Activated CD4-positive, alpha-beta T cell treated with anti-CD3 and anti-CD28 coated beads, Interleukin-2, amount 50 U/mL, for 48 hours (primary cell): ENCODE measurements around the gene ATP10A.

Source experiments
- DNase-seq, 2 experiments: peaks; one replicate each; pipeline ENCODE4 v3.0.0-alpha.2; 2020

The ATP10A gene, protein sequence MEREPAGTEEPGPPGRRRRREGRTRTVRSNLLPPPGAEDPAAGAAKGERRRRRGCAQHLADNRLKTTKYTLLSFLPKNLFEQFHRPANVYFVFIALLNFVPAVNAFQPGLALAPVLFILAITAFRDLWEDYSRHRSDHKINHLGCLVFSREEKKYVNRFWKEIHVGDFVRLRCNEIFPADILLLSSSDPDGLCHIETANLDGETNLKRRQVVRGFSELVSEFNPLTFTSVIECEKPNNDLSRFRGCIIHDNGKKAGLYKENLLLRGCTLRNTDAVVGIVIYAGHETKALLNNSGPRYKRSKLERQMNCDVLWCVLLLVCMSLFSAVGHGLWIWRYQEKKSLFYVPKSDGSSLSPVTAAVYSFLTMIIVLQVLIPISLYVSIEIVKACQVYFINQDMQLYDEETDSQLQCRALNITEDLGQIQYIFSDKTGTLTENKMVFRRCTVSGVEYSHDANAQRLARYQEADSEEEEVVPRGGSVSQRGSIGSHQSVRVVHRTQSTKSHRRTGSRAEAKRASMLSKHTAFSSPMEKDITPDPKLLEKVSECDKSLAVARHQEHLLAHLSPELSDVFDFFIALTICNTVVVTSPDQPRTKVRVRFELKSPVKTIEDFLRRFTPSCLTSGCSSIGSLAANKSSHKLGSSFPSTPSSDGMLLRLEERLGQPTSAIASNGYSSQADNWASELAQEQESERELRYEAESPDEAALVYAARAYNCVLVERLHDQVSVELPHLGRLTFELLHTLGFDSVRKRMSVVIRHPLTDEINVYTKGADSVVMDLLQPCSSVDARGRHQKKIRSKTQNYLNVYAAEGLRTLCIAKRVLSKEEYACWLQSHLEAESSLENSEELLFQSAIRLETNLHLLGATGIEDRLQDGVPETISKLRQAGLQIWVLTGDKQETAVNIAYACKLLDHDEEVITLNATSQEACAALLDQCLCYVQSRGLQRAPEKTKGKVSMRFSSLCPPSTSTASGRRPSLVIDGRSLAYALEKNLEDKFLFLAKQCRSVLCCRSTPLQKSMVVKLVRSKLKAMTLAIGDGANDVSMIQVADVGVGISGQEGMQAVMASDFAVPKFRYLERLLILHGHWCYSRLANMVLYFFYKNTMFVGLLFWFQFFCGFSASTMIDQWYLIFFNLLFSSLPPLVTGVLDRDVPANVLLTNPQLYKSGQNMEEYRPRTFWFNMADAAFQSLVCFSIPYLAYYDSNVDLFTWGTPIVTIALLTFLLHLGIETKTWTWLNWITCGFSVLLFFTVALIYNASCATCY (N-terminal part only)

DNA sequence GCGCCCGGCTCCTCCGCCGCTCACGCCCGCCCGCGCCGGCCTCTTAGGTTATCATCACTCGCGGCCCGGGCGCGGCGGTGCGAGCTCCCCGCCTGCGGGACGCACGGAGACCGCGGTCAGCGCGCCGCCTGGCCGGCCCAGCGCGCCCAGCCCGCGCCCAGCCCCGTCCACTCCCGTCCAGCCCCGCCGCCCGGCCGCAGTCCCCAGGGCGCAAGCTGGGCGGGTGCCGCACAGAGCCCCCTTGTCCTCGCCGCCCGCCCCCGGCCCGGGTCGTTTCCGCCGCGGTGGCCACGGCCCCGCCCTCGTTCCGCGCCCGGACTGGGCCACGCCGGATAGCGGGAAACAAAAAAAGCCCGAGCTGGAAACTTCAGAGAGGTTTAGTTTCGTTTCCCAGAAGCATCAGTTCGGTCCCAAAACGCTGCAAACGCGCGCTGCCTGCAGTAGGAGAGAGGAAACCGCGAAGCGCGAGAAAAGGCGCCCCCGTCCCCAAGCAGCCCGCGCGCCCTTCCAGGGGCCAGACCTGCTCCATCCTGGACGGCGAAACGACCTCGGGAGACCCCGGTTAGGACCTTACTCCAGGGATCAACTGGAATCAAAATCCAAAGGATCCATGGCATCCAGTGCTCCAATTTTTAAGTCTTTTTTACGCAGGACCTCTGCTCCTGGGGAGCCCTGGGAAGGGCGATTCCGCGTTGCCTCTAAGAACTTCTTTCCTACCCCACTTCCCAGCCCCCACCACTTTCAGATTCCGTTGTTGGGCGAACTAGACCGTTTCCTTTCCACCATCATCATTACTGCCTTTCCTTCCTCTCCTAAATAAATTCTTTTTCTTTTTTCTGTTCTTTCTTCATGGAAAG lies at the start of gene ATP10A:
ATP10A (minus strand) TSS at position 217 of the 857 bp plus-strand sequence. CDS start 231 bp downstream, outside the sequence.
- DNase-seq, result peak; percentile 66 to 74

DNA sequence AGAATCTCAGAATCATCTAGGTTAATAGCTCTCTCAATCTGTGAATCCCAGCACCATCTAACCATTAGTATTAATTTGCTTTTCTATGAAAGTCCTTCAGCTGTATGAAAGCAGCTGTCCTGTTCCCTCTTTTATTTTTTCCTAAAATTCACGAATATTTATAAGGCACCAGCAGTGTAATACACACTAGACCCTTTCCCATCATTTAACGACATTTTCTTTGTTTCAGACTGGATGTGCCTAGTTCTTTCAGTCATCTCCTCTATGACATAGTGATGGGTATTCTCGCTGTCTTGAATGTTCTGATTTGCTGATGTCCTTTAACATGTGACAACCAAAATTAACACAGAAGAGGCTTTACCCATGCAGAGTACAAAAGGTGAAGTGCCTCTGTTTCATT lies 48.9 kb upstream of the ATP10A start:
- DNase-seq, result no peak

DNA sequence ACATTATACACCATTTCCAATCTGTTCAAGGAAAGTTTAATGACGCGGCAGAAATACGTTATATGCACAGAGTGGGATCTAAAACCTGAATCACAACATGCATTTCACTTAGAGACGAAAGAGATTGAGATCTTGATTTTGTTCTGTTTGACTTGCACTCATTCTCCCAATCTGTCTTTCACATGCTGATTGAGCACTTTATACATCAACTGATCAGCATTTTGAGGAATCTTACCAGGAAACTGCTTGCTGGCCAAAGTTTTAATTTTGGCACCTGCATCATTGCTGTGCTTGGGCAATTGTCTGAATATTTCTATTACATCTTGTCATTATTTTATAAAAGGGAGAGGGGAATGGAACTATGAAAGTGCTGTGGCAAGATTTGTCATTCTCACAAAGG lies 47.7 kb upstream of the ATP10A start:
- DNase-seq, result no peak

DNA sequence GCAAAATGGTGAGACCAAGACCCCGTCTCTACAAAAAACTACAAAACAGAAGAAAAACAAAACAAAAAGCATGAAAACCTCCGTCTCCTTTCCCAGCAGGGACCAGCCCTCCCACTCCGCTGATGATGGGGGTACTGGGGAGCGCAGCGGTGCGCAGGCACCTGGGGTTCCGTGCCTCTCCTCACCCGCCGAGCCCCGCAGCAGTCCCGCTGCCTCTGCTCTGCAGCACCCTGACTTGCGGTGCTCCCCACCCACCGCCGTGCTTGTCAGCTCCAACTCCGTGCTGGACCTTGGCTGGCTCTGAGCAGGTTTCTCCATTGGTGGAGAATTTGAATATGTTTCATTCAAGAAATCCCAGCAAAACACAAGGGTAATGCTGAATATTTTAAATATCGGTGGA lies 46.7 kb upstream of the ATP10A start:
- DNase-seq, result no peak

DNA sequence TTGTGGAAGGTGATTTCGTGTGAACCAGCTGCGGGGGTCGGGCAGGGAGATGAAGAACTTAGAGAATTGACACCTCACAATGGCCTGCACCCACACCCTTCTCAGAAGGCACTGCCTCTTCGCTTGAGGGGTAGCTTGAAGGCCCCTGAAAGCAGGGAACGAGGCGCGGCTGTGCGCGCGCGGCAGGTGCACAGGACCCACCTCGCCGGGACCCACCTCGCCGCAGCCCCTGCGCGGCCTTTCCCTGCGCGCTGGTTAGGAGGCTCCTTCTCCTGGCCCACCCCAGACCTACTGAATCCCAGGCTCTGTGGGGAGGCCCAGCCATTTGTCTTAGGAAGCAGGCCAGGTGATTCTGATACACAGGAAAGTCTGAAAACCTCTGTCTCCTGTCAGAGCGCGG lies 46.2 kb upstream of the ATP10A start:
- no peak for DNase-seq

DNA sequence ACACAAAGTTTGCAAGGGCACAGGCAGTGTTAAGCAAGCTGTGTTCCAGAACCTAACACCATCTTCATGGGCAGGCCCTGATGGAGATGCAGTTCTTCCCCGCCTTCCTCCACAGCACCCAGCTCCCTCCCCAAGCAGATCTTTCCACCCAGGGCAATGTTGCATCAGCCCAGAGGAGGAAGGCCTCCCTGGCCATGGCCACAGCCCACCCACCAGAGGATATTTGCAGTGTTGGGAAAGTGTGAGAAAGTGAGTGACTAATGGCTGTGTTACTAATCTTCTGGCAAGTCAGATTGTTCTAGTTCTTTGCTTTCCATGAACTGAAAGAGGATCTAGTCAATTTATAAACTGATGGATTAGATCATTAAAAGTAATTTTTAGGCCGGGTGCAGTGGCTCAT lies 42.0 kb upstream of the ATP10A start:
- DNase-seq, result peak; percentile 23 to 47

DNA sequence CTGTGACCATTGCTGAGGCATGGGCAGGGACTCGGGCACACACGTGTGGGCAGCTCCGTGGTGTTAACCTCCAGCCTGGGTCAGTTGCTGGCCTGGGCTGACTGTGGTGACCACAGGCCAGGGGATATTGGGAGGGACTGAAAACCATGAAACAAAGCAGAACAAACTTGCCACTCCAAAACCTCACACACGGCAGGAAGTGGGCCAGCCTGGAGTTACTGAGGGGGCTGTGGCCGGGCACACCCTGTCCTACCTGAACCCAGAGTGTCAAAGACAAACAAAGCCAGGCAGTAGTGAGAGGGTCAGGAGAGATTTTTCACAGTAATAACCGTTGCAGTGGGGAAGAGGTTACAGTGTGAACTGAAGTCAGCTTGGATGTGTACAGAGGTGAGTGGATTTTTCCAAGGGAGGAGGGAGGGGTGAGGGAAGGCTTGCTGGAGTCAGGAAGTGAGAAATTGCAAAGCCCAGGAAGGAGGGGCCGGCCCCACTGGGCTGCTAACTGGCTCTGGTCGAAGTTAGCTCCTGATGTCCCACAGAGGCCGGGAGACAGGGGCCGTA lies 40.0 kb upstream of the ATP10A start:
- no peak for DNase-seq

DNA sequence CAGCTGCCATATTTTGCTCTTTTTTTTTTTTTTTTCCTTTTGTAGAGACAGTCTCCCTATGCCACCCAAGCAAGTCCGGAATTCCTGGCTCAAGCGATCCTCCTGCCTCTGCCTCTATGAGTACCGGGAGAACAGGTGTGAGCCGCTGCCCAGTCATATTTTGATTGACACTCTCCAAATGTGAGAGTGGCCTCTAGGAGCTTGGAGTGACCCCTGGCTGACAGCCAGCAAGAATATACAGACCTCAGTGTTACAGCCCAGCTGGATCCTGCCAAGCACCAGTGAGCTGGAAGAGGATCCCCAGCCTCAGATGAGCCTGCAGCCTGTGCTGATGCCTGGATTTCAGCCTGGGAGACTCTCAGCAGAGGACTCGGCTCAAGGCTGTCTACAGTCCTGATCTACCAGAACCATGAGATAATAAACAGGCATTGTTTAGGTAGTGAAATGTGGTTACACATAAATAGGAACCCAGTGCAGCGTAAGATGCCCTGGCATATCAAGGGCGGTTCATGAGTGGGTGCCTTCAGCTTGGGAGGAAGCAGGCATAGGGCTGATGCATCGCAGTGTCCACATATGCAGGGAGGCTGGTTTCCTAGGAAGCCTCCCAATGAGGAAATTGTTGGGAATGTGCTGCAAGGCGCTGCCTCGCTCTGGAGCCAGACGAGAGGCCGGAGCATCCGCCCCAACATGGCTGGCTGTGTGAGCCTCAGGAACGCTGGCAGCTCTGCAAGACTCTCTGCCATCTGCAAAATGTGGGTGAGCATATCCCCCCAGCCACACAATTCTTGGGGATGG lies 38.9 kb upstream of the ATP10A start:
- DNase-seq, result no peak

DNA sequence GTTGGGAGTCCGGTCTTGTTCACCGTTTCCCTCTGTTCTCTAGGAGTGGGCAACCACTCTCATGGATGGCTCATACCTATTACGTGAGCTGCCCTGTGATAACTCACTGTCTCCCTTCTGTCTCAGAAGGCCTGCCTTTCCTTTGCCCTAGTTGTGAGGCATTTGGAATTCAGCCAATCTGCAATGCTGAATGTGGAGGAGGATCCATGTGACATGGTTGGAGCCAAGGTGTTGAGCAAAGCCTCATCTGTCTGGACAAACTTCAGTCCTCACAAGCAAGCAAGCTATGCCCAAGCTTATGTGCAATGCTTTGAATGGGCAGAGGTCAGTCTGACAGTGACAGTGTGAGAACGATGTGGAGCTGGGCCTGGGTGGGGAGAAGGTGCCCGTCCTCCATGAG lies 37.8 kb upstream of the ATP10A start:
- DNase-seq, result no peak

DNA sequence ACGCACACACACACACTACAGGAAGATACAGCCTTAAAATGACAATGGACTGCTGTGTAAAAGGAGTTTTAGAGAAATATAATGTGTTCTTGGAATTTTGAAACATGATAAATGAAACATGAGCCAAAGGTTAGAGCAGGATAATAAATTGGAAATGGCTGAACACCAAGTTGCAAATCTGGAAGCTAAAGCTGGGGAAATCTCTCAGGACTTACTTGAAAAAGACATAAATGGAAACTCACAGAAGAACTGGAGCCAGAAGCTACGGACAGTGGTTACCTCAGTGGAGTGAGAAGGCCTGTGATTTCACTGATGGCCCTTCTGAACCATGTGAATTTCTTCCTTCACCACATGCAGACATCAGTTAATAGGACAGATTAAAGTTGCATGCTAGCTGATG lies 37.3 kb upstream of the ATP10A start:
- no peak for DNase-seq

DNA sequence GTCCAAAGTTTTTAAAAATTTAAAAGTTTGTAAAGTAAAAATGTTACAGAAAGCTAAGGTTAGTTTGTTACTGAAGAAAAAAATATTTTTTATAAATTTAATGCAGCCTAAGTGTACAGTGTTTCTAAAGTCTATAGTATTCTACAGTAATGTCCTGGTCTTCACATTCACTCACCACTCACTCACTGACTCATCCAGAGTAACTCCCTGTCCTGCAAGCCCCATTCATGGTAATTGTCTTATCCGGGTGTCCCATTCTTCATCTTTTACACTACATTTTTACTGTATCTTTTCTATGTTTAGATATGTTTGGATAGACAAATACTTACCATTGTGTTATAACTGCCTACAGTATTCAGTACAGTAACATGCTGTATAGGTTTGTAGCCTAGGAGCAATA lies 36.7 kb upstream of the ATP10A start:
- no peak for DNase-seq

DNA sequence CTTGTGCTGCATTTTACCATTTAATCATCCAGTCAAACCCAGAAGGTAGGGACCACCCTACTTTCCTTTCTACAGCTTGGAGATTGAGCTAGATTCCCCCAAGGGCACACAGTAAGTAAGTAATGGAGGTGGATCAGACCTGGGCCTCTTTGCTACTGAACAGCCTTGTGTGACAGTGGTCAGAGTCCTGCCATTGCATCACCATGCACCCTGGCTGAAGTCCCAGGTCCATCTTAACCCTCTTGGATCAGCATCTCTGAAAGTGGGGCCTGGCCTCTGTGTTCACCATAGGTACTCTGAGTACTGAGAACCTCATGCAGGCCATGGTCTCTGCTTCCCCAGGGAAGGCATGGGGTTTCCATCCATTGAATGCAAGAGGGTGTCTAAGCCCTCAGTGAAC lies 34.5 kb upstream of the ATP10A start:
- DNase-seq, result no peak

DNA sequence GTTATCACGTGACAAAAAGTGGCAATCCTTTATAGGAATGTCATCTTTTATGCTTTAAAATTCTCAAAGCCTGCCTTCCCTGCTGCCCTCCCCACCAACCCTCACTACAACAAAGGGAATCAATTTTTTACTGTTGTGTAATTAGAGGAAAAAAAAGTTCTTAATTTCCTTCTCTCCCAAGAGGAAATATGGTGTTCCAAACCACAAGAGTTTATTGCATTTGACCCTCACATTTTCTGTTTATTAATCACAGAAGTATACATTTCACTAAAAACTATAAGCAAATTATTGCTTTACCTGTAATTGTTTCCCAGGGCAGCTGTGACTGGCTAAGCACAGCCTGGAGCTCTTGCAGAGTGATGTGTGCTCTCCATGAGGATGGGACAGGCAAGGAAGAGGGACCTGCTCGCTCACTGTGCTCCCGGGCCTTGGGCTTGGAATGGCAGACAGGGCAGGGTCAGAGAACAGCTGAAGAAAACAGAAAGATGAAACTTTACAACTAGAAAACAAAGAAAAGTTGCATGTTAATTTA lies 31.3 kb upstream of the ATP10A start:
- DNase-seq, result no peak

DNA sequence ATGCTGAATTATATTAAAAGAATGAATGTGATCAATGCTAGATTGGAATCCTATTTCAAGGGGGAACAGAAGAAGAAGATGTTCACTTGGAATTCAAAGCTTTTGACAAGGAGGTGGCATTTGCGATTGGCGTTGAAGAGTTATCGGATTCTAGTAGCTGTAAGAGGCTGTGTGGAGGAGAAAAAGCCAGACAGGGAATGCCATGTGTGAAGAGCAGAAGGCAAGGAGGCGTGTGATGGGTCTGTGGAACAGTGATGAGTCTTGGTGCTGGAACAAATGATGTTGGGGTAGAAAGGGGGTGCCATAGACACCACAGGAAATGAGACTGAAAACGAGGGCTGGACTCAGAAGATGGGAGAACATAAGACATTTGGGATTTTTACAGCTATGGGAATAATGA lies 30.5 kb upstream of the ATP10A start:
- DNase-seq, result no peak

DNA sequence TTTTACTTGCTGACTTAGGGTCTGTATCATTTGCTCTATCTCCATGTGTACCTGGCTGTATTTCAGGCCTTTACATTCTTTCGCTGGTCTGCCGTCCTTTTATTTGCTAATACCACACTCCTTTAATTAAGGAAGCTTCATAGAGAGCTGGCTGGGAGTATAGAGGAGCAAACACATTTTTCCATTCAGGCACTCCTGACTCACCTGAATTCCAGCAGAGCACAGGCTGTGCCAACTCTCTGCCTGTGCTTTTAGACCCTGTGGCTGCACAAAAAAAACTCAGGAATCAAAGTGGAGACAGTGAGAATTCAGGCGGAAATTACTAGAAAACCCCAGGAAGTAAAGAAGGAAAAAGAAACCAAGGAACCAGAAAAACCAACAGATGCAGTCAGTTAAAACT lies 29.0 kb upstream of the ATP10A start:
- DNase-seq, result no peak

DNA sequence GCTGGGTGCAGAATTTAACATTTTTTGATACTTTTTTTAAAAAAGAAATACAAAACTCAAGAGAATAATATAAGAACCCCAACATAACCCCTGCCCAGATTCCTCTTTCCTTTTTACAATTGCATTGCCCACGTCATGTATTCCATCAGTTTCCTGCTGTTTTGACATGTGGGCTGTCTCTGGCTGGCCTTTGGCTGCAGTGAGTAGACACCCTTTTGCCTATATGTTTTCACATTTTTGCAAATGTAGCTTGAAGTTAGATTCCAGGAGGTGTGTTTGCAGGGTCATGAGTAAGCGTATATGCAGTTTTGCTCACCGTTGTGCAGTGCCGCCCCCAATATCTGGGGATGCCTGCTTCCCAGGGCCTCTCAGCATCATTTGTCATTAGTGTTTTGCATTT lies 28.0 kb upstream of the ATP10A start:
- DNase-seq, result no peak

DNA sequence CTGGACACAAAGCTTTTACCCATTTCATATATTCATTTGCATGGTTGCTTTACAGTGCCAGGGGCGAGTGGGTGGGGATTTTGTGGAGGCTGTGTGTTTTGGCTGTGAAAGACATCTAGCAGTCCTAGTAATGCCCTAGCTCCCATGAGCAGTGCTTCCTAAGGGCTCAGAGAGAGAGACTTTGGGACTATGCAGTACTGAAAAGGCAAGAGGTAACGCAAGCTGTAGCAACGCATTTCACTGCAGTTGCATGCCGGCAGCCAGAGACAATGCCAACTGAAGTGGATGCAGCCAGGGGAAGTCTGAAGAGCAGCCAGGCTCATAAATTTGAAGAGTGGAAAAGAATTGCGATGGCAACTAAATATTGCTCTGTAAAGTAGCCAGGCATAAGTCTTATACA lies 27.4 kb upstream of the ATP10A start:
- no peak for DNase-seq

DNA sequence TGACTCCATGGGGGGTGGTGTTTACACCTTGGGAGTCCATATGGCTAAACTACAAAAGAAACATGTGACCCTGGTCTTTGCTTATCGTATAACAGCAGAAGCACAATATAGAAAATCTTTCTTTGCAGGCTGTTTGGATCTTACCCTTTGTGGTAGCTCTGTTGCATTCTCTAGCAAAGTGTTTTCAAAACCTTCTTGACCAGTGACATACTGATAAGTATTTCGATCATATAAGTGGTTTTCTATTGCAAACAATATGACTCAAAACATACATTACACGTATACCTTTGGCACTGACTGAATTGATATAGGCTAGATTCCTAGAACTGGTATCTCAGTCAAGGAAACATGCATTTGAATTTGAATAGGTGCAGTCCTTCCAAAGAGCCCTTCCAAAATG lies 24.7 kb upstream of the ATP10A start:
- no peak for DNase-seq

DNA sequence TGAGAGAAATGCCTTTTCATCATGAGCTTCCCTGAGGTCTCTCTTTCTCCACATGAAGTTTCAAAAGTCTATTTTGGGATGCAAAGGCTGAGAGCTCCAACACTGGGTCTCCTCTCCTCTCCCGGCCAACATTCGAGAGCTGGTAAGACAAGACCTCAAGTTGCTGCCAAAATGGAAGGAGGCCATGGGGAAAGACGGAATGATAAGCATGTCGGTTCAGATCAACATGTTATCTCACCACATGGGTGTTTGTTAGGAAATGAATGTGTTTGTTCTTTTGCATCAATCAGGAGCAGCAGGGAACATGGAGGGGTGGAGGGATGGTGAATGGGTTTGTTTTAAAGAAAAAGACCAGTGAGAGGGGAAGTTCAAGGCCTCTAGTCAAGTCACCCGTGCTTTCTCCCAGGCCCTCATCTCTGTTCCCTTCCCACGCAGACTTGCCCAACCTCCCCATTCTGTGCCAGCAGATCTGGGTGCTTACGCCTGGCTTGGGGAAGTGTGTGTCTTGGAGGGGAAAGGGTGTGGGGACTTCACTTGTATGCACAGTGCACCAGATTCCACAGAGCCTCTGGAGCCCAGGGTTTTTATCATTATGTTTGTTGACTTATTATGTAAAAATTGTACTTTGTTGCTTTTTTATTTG lies 23.5 kb upstream of the ATP10A start:
- DNase-seq, result no peak

DNA sequence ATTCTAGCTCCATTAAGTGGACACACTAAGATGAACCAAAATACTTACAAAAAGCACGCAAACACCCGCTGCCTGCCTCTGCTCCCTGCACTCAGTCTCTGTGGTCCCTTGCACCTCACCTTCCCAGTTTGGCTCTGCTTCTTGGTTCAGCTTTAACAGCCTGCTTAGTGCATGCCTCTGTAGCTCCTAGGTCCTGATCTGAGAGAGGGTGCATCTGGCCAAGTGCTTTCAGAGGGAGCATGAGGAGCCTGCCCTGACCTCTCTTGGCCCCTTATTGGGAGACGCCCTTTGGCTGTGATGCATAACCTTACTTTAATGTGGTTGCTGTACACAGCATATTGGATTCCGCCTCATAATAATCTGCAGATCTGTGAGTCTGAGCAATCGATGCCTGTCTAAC lies 21.2 kb upstream of the ATP10A start:
- no peak for DNase-seq
